ENCODE data around the gene SORCS2. TPM values are rescaled to one million over a fixed set of nuclear protein-coding genes. Genes with fewer than 3 reads are reported as not detected.

The SORCS2 gene
- total and polyA plus RNA-seq, 12 donors = 0.67 to 15.5 (median 1.3) TPM

DNA sequence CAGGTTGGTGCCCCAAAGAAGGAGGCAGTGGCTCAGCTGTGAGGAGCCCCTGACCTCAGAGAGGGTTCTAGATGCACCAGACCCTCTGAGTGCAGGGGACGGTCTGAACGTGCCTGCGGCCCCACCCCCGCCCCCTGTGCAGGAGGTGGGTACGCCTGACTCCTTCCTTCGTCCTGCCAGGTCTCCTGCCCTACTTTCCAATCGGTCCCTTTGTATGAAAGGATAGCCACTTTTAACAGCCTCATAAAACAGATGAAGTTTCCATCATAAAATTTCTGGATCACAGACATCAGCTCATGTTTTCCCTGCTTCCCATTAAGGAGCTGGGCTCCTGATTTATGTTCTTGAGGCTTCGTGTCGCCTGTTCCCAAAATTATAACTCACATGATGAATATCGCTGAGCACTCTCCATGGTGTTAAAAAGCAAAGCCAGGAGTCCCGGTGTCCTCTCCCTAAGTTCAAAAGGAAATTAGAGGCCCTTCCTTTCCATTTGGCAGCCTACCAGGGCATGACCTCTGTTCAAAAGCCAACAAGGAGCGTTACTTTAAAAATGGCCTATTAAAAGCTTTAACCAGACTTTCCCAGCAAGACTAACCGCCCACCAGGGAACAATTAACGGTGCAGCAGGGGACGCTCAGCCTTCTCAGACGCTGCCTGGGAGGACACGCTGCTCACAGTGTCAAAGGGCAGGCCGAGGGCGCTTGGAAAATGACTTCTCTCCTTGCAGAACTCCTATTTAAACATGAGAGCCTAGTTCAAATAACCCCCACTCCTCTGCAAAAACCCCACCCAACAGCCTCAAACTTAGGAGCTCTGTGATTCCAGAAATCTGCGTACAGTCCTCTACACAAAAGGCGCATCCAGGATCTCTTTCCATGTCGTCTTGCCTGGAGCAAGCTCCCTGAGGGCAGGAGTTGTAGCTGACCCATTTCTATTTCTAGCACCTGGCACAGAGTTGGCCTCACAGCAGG lies 565.4 kb downstream of the SORCS2 start:
- H3K9me3 ChIP-seq (replicated peaks in 1 of 3) = no peaks in the 10 kb centered on the region
- peak overlapping the region in 1 of 5 donors; percentile 52 for H3K27ac ChIP-seq
- 57 to 71% (median 63%) methylated on average over 15 to 22 of the region's 22 CpGs for whole genome bisulfite sequencing, 4 donors
- no peaks in the 10 kb centered on the region for H3K27me3 ChIP-seq
- peak in 6 of 7 donors; percentile 28 to 73 (median 50) for DNase-seq
- TF ChIP-seq, protein P1, sequence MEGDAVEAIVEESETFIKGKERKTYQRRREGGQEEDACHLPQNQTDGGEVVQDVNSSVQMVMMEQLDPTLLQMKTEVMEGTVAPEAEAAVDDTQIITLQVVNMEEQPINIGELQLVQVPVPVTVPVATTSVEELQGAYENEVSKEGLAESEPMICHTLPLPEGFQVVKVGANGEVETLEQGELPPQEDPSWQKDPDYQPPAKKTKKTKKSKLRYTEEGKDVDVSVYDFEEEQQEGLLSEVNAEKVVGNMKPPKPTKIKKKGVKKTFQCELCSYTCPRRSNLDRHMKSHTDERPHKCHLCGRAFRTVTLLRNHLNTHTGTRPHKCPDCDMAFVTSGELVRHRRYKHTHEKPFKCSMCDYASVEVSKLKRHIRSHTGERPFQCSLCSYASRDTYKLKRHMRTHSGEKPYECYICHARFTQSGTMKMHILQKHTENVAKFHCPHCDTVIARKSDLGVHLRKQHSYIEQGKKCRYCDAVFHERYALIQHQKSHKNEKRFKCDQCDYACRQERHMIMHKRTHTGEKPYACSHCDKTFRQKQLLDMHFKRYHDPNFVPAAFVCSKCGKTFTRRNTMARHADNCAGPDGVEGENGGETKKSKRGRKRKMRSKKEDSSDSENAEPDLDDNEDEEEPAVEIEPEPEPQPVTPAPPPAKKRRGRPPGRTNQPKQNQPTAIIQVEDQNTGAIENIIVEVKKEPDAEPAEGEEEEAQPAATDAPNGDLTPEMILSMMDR (IDR thresholded peaks at IDR 0.05) = no peak
- TF ChIP-seq POLR2A (IDR thresholded peaks at IDR 0.05) = no peak
- intact Hi-C loops (cut with DNase I) = no loop called here
- H3K36me3 ChIP-seq (replicated peaks in 1 of 2) = peaks cover 0 to 1% of the 10 kb centered on the region in 2 donors
- peaks cover 0 to 8% of the 10 kb centered on the region in 2 donors for H3K4me1 ChIP-seq (replicated peaks in 1 of 2)
- no peak overlapping the region for H3K4me3 ChIP-seq

DNA sequence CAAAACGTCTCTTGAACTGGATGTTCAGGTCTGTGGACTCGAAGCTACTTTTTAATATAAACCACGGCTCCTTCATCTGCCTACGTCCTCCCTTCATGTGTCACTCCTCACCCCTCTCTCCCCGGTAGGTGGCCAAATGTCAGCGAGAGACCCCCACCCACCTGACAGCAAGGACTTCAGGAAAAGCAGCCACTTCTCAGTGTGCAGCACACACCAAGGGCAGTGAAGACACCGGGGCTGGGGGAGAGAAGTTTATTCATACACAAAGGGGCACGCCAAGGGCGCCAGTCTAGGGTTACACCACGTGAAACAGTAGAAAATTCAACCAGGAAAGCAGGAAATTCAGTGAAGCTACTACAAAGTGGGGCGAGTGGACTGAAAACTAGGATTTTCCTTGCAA lies 566.1 kb downstream of the SORCS2 start:
- TF ChIP-seq, protein P1 (IDR thresholded peaks at IDR 0.05) = no peak
- no peak for TF ChIP-seq POLR2A (IDR thresholded peaks at IDR 0.05)
- WGBS, 4 donors = 85 to 94% (median 92%) methylated on average over 11 of the region's 11 CpGs
- intact Hi-C loops (cut with DNase I) = no loop called here
- Histone ChIP-seq H3K27ac (peak overlapping the region in 1 of 5 donors; percentile 52), H3K27me3 (no peaks in the 10 kb centered on the region), H3K4me3 (no peak overlapping the region), H3K9me3 (replicated peaks in 1 of 3) (no peaks in the 10 kb centered on the region), H3K4me1 (replicated peaks in 1 of 2) (peaks cover 0 to 8% of the 10 kb centered on the region in 2 donors), H3K36me3 (replicated peaks in 1 of 2) (peaks cover 0 to 8% of the 10 kb centered on the region in 2 donors)
- DNase-seq = no peak

DNA sequence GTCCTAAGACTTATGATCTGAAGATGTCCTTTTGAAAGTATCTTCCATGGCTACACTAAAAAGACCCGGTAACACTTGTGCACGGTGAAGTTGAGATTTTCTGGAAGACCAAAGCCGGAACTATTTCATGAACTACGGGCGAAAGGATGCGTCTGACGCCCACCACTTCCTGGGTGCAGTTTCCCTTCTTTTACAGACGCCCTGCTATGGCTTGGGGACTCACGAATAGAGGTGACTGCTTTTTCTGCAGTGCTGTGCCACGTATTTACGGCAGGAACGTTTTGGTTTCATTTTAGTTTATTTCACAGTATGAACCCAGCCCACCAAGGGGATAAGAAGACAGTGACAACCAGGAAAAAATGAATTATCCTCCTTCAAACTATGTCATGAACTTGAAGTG lies 566.9 kb downstream of the SORCS2 start:
- WGBS, 4 donors = 75 to 83% (median 80%) methylated on average over 12 of the region's 12 CpGs
- Histone ChIP-seq H3K27ac (no peak overlapping the region), H3K9me3 (replicated peaks in 1 of 3) (no peaks in the 10 kb centered on the region), H3K4me3 (no peak overlapping the region), H3K36me3 (replicated peaks in 1 of 2) (peaks cover 0 to 9% of the 10 kb centered on the region in 2 donors), H3K4me1 (replicated peaks in 1 of 2) (peaks cover 0 to 8% of the 10 kb centered on the region in 2 donors), H3K27me3 (no peaks in the 10 kb centered on the region)
- DNase-seq = no peak
- TF ChIP-seq, protein P1 (IDR thresholded peaks at IDR 0.05) = no peak
- TF ChIP-seq POLR2A (IDR thresholded peaks at IDR 0.05) = no peak
- intact Hi-C loops (cut with DNase I) = no loop called here

DNA sequence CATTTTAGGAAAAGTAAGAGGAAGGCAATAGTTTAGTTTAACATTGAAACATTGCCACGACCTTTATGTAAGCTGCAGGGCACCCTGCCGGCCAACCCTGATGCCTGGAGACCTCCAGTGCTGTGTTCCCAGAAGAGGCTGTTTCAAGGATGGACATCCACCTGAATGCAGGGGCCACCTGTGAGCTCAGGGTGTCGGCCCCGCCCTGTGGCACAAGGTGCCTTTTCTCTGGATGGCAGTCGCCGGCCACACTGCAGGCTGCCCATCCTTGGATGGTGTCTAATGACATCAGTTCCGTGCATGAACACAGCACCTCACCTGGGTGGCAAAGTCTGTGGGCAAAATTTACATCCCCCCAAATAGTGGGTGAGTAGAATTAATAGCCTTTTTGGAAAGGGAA lies 567.3 kb downstream of the SORCS2 start:
- no peak overlapping the region for H3K4me3 ChIP-seq
- no peaks in the 10 kb centered on the region for H3K9me3 ChIP-seq (replicated peaks in 1 of 3)
- peaks cover 0 to 9% of the 10 kb centered on the region in 2 donors for H3K36me3 ChIP-seq (replicated peaks in 1 of 2)
- H3K27me3 ChIP-seq = no peaks in the 10 kb centered on the region
- no peak overlapping the region for H3K27ac ChIP-seq
- intact Hi-C loops (cut with DNase I) = loop anchor here in 1 of 2 donors (5.0 kb wide), 1 partner anchor 43 kb away; no protein-coding TSS in a partner anchor
- DNase-seq = no peak
- TF ChIP-seq, protein P1 (IDR thresholded peaks at IDR 0.05) = no peak
- no peak for TF ChIP-seq POLR2A (IDR thresholded peaks at IDR 0.05)
- H3K4me1 ChIP-seq (replicated peaks in 1 of 2) = peaks cover 0 to 8% of the 10 kb centered on the region in 2 donors
- WGBS, 4 donors = 84 to 97% (median 91%) methylated on average over 5 to 7 of the region's 7 CpGs
